OCI-LY7 (cell line): Measurements from ENCODE around the gene VAMP5.

ENCODE experiments used
- EZH2phosphoT487 ChIP-seq: fragments of 200-600 bp; sonication (generic); IDR thresholded peaks from 2 replicates; pipeline ENCODE4 v1.6.1; 2018; ENCODE audit warnings: low read depth, borderline replicate concordance, mild to moderate bottlenecking, mixed run types, antibody characterized with exemption, low read length, moderate library complexity, mixed read lengths
- TF ChIP-seq, protein P1 (sequence below): fragments of 200-600 bp; sonication (generic); conservative IDR thresholded peaks from 2 replicates; pipeline ENCODE4 v1.5.1; 2014; ENCODE audit warnings: mild to moderate bottlenecking, antibody characterized with exemption, low read length, moderate library complexity, mixed read lengths

DNA sequence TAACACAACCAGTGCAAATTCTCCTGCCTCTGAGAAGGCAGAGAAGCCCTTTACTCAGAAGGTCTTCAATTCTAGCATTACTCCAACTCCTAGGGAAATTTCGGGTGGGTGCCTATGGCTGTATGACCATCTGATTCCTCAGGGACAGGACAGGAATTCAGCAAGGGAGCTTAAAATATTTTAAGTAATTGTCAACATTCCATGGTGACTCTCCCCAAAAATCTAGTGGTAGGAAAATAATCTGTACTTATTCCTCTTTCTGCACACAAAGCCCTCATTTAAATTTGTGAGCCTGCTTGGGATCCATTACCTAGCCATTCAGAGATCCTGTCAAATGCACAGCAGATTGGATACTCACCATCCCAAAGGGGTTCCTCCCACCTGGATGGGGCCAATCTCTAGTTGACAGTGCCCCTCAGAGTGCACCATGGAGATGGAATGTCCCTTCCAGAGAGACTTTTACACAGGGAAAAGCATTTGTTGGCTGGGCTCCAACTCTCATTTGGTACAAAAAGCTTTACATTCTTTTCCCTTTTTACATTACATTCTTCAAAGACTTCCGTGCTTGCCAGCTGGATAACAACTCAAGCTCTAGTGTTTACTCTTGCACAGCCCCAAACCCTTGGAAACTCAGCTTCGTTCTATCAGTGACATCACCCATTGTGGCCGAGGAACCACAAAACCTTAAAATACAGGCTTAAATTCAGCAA lies 21.3 kb downstream of the VAMP5 start:
- TF ChIP-seq, protein P1, sequence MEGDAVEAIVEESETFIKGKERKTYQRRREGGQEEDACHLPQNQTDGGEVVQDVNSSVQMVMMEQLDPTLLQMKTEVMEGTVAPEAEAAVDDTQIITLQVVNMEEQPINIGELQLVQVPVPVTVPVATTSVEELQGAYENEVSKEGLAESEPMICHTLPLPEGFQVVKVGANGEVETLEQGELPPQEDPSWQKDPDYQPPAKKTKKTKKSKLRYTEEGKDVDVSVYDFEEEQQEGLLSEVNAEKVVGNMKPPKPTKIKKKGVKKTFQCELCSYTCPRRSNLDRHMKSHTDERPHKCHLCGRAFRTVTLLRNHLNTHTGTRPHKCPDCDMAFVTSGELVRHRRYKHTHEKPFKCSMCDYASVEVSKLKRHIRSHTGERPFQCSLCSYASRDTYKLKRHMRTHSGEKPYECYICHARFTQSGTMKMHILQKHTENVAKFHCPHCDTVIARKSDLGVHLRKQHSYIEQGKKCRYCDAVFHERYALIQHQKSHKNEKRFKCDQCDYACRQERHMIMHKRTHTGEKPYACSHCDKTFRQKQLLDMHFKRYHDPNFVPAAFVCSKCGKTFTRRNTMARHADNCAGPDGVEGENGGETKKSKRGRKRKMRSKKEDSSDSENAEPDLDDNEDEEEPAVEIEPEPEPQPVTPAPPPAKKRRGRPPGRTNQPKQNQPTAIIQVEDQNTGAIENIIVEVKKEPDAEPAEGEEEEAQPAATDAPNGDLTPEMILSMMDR, result no peak
- TF ChIP-seq EZH2phosphoT487, result no peak
